Nephron progenitor cell (in vitro differentiated cells): ENCODE results near the gene ARL2BP.

Experiments
- DNase-seq: peaks from one replicate; pipeline ENCODE4 v3.0.0; 2021
- H3K27ac Mint-ChIP-seq: 2 replicates; pipeline ENCODE4 v1.8.0; 2021; ENCODE audit warnings: mild to moderate bottlenecking, moderate library complexity, mixed read lengths
- H3K27me3 Mint-ChIP-seq: 2 replicates; pipeline ENCODE4 v1.8.0; 2021; ENCODE audit warnings: mild to moderate bottlenecking, low read depth, mixed read lengths; ENCODE audit not compliant: poor library complexity
- H3K36me3 Mint-ChIP-seq: 2 replicates; pipeline ENCODE4 v1.8.0; 2021; ENCODE audit warnings: low read depth, mixed read lengths
- H3K4me1 Mint-ChIP-seq: 2 replicates; pipeline ENCODE4 v1.8.0; 2021; ENCODE audit warnings: mixed read lengths
- H3K4me3 Mint-ChIP-seq: 2 replicates; pipeline ENCODE4 v1.8.0; 2021; ENCODE audit warnings: mild to moderate bottlenecking, moderate library complexity, mixed read lengths
- H3K9me3 Mint-ChIP-seq: 2 replicates; pipeline ENCODE4 v1.8.0; 2021; ENCODE audit warnings: mild to moderate bottlenecking, moderate library complexity, mixed read lengths
- CTCF ChIP-seq: fragments of 200-600 bp; sonication (generic); IDR thresholded peaks from 2 replicates; pipeline ENCODE4 v1.5.0; 2021; ENCODE audit warnings: antibody characterized with exemption

The ARL2BP gene

GRCh38 chr16:57297856-57298255 is 52.8 kb downstream of the ARL2BP start:
- Mint-ChIP-seq H3K4me1 (no peaks in the 10 kb centered on the region), H3K27me3 (peaks cover 14% of the 10 kb centered on the region), H3K27ac (no peak overlapping the region), H3K9me3 (peaks cover 6% of the 10 kb centered on the region), H3K36me3 (no peaks in the 10 kb centered on the region), H3K4me3 (peak overlapping the region; percentile 32)
- no peak for DNase-seq
- TF ChIP-seq CTCF = no peak

GRCh38 chr16:57299009-57299718 is 54.1 kb downstream of the ARL2BP start:
- H3K9me3 Mint-ChIP-seq = peaks cover 6% of the 10 kb centered on the region
- DNase-seq = peak; percentile 65
- H3K4me1 Mint-ChIP-seq = no peaks in the 10 kb centered on the region
- no peak for TF ChIP-seq CTCF
- no peak overlapping the region for H3K27ac Mint-ChIP-seq
- H3K36me3 Mint-ChIP-seq = no peaks in the 10 kb centered on the region
- H3K4me3 Mint-ChIP-seq = no peak overlapping the region
- H3K27me3 Mint-ChIP-seq = peaks cover 21% of the 10 kb centered on the region

GRCh38 chr16:57299719-57300386 is 54.8 kb downstream of the ARL2BP start:
- peak; percentile 87 for DNase-seq
- no peaks in the 10 kb centered on the region for H3K36me3 Mint-ChIP-seq
- H3K9me3 Mint-ChIP-seq = peaks cover 6% of the 10 kb centered on the region
- peaks cover 21% of the 10 kb centered on the region for H3K27me3 Mint-ChIP-seq
- TF ChIP-seq CTCF = peak; percentile 20
- no peak overlapping the region for H3K27ac Mint-ChIP-seq
- H3K4me1 Mint-ChIP-seq = no peaks in the 10 kb centered on the region
- H3K4me3 Mint-ChIP-seq = no peak overlapping the region

- H3K36me3 Mint-ChIP-seq = no peaks in the 10 kb centered on the region
- H3K4me1 Mint-ChIP-seq = no peaks in the 10 kb centered on the region
- H3K9me3 Mint-ChIP-seq = peaks cover 6% of the 10 kb centered on the region
Observed at GRCh38 chr16:57300387-57301125, 55.5 kb downstream of the ARL2BP start.

GRCh38 chr16:57301126-57301817 is 56.2 kb downstream of the ARL2BP start:
- H3K4me1 Mint-ChIP-seq = no peaks in the 10 kb centered on the region
- H3K36me3 Mint-ChIP-seq = no peaks in the 10 kb centered on the region
- H3K27ac Mint-ChIP-seq = no peak overlapping the region
- TF ChIP-seq CTCF = no peak
- peaks cover 6% of the 10 kb centered on the region for H3K9me3 Mint-ChIP-seq
- no peak for DNase-seq
- H3K27me3 Mint-ChIP-seq = peaks cover 18% of the 10 kb centered on the region
- no peak overlapping the region for H3K4me3 Mint-ChIP-seq

More at GRCh38 chr16:57300387-57301125, 55.5 kb downstream of the ARL2BP start:
- no peak overlapping the region for H3K27ac Mint-ChIP-seq
- TF ChIP-seq CTCF = peak; percentile 96
- DNase-seq = peak; percentile 98
- no peak overlapping the region for H3K4me3 Mint-ChIP-seq
- H3K27me3 Mint-ChIP-seq = peaks cover 18% of the 10 kb centered on the region
